Bronchial smooth muscle cell (primary cell): ENCODE measurements around the gene ZCCHC9. TPM values are rescaled to one million over a fixed set of nuclear protein-coding genes. Genes with fewer than 3 reads are reported as not detected.

ENCODE experiments used
- total RNA-seq: library from RNA; depleted of rRNA; stranded (reverse); fragments of >200 nt; gene quantifications from 2 replicates; pipeline ENCODE4 v1.2.1, GENCODE V29; 2014

ZCCHC9 gene
- 20.9 and 32.0 TPM in 2 replicates for total RNA-seq

GRCh38 chr5:81301271-81302015 lies at the start of gene ZCCHC9:
ZCCHC9 (plus strand) TSS chr5:81301587; CDS start chr5:81304758, 3,171 bp downstream.

Other genes with a start within 250 kb of the ZCCHC9 start
- 1.3 and 3.6 TPM in 2 replicates for gene CKMT2, start 68.3 kb upstream of the ZCCHC9 start, total RNA-seq
- 0.17 and 0.47 TPM in 2 replicates for gene ACOT12, start 92.5 kb downstream of the ZCCHC9 start, total RNA-seq